ENCODE measurements around the gene AATF.

The AATF gene

GRCh38 chr17:36941265-36942010 is 7.3 kb upstream of the AATF start:
- TF ChIP-seq, protein P1, sequence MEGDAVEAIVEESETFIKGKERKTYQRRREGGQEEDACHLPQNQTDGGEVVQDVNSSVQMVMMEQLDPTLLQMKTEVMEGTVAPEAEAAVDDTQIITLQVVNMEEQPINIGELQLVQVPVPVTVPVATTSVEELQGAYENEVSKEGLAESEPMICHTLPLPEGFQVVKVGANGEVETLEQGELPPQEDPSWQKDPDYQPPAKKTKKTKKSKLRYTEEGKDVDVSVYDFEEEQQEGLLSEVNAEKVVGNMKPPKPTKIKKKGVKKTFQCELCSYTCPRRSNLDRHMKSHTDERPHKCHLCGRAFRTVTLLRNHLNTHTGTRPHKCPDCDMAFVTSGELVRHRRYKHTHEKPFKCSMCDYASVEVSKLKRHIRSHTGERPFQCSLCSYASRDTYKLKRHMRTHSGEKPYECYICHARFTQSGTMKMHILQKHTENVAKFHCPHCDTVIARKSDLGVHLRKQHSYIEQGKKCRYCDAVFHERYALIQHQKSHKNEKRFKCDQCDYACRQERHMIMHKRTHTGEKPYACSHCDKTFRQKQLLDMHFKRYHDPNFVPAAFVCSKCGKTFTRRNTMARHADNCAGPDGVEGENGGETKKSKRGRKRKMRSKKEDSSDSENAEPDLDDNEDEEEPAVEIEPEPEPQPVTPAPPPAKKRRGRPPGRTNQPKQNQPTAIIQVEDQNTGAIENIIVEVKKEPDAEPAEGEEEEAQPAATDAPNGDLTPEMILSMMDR (IDR thresholded peaks at IDR 0.05; ENCODE audit: extremely low read depth, insufficient read depth, missing control alignments) = no peak
- peak; percentile 49 for DNase-seq (ENCODE audit: low spot score)
- in situ Hi-C loops (cut with MboI; ENCODE audit: low pct_unique_long_range_greater_than_20kb, low sequenced_read_pairs, unreplicated experiment) = no loop called here

DNA sequence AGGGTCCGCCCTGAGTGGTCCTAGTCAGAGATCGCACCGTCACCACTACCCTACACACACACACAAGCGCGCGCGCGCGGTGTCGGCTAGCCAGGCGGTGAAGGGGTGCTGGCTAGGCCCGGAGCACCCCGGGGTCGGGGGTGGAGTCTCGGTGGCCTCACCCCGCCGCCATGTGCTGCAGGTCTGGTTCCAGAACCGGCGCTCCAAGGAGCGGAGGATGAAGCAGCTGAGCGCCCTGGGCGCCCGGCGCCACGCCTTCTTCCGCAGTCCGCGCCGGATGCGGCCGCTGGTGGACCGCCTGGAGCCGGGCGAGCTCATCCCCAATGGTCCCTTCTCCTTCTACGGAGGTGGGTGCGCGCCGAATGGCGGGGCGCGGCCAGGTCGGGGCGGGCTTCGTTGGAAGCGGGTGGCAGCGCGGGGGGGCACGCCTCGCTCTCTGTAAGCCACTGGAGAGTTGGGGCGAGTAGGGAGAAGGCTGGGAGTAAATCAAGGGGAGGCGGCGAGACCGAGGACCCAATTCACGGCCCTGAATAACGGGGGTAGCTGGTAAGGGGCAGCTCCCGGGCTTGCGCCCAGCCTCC is 6.6 kb upstream of the AATF start:
- peak; percentile 45 for DNase-seq (ENCODE audit: low spot score)
- in situ Hi-C loops (cut with MboI; ENCODE audit: low pct_unique_long_range_greater_than_20kb, low sequenced_read_pairs, unreplicated experiment) = no loop called here
- TF ChIP-seq, protein P1 (IDR thresholded peaks at IDR 0.05; ENCODE audit: extremely low read depth, insufficient read depth, missing control alignments) = no peak

DNA sequence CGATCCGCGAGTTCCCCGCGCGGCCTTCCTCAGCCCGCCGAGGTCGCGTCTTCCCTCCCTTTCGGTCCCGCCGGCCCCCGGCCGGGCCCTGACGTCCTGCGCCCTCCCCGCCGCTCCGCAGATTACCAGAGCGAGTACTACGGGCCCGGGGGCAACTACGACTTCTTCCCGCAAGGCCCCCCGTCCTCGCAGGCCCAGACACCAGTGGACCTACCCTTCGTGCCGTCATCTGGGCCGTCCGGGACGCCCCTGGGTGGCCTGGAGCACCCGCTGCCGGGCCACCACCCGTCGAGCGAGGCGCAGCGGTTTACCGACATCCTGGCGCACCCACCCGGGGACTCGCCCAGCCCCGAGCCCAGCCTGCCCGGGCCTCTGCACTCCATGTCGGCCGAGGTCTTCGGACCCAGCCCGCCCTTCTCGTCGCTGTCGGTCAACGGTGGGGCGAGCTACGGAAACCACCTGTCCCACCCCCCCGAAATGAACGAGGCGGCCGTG is 6.1 kb upstream of the AATF start:
- peak; percentile 41 for DNase-seq (ENCODE audit: low spot score)
- TF ChIP-seq, protein P1 (IDR thresholded peaks at IDR 0.05; ENCODE audit: extremely low read depth, insufficient read depth, missing control alignments) = no peak
- in situ Hi-C loops (cut with MboI; ENCODE audit: low pct_unique_long_range_greater_than_20kb, low sequenced_read_pairs, unreplicated experiment) = no loop called here

GRCh38 chr17:36943250-36944191 is 5.2 kb upstream of the AATF start:
- TF ChIP-seq, protein P1 (IDR thresholded peaks at IDR 0.05; ENCODE audit: extremely low read depth, insufficient read depth, missing control alignments) = no peak
- peak; percentile 34 for DNase-seq (ENCODE audit: low spot score)
- in situ Hi-C loops (cut with MboI; ENCODE audit: low pct_unique_long_range_greater_than_20kb, low sequenced_read_pairs, unreplicated experiment) = no loop called here

DNA sequence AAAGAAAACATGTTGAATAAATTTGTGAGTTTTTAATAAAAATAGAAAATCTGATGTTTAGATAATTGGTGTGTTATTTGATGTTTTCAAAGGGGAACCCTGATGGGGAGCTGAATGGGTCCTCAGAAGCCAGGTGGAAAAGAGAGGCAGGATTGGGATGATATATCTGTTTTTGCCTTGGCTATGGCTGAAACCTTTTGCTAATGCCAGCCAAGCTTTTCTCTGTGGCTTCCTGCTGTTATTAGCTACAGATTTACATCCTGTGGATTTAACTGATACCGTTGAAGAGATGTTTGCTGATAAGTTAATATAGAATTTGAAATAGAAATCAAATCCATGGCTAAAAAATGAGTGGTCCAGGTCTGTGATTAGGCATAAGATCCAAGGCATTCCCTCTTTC is 4.2 kb upstream of the AATF start:
- in situ Hi-C loops (cut with MboI; ENCODE audit: low pct_unique_long_range_greater_than_20kb, low sequenced_read_pairs, unreplicated experiment) = no loop called here
- peak; percentile 27 for DNase-seq (ENCODE audit: low spot score)
- TF ChIP-seq, protein P1 (IDR thresholded peaks at IDR 0.05; ENCODE audit: extremely low read depth, insufficient read depth, missing control alignments) = no peak

GRCh38 chr17:36945140-36945539 is 3.6 kb upstream of the AATF start:
- in situ Hi-C loops (cut with MboI; ENCODE audit: low pct_unique_long_range_greater_than_20kb, low sequenced_read_pairs, unreplicated experiment) = no loop called here
- TF ChIP-seq, protein P1 (IDR thresholded peaks at IDR 0.05; ENCODE audit: extremely low read depth, insufficient read depth, missing control alignments) = no peak
- no peak for DNase-seq (ENCODE audit: low spot score)

Measured in GM13977 (cell line).